DOHH2 (cell line): ENCODE measurements around the gene ADTRP.

Experiments used
- H3F3A ChIP-seq: fragments of 200-600 bp; sonication (generic), shearing (Covaris generic); 2 replicates; pipeline ENCODE4 v1.6.0; 2016; ENCODE audit warnings: antibody characterized with exemption, mild to moderate bottlenecking; ENCODE audit not compliant: control insufficient read depth, insufficient read depth
- H3K27ac ChIP-seq: fragments of 200-600 bp; sonication (generic); 2 replicates; pipeline ENCODE4 v1.5.1; 2014; ENCODE audit warnings: low read depth, mild to moderate bottlenecking, low read length, moderate library complexity
- H3K27me3 ChIP-seq: fragments of 200-600 bp; sonication (generic); 2 replicates; pipeline ENCODE4 v1.6.1; 2014; ENCODE audit warnings: mild to moderate bottlenecking, low read length, mixed read lengths; ENCODE audit not compliant: control insufficient read depth
- H3K36me3 ChIP-seq: fragments of 200-600 bp; sonication (generic); 2 replicates; pipeline ENCODE4 v1.6.1; 2014; ENCODE audit warnings: mild to moderate bottlenecking, low read length, moderate library complexity, mixed read lengths; ENCODE audit not compliant: control insufficient read depth
- H3K4me1 ChIP-seq: fragments of 200-600 bp; sonication (generic); 2 replicates; pipeline ENCODE4 v1.6.1; 2014; ENCODE audit warnings: mild to moderate bottlenecking, low read length, mixed read lengths; ENCODE audit not compliant: control insufficient read depth
- H3K4me2 ChIP-seq: fragments of 200-600 bp; sonication (generic); 2 replicates; pipeline ENCODE4 v1.6.0; 2014; ENCODE audit warnings: mild to moderate bottlenecking, low read length, moderate library complexity
- H3K4me3 ChIP-seq: fragments of 200-600 bp; sonication (generic); 2 replicates; pipeline ENCODE4 v1.5.1; 2014; ENCODE audit warnings: mild to moderate bottlenecking, low read length, mixed read lengths
- H3K79me2 ChIP-seq: fragments of 200-600 bp; sonication (generic); 2 replicates; pipeline ENCODE4 v1.6.1; 2014; ENCODE audit warnings: mild to moderate bottlenecking, low read length, mixed read lengths; ENCODE audit not compliant: control insufficient read depth
- H3K9me2 ChIP-seq: fragments of 200-600 bp; sonication (generic); replicated peaks from 2 replicates; pipeline ENCODE4 v1.6.1; 2014; ENCODE audit warnings: mild to moderate bottlenecking, low read length, mixed read lengths; ENCODE audit not compliant: control insufficient read depth
- H3K9me3 ChIP-seq: fragments of 200-600 bp; sonication (generic); 2 replicates; pipeline ENCODE4 v1.6.1; 2014; ENCODE audit warnings: antibody characterized with exemption, low read length, mixed read lengths; ENCODE audit not compliant: control insufficient read depth, insufficient read depth
- H4K20me1 ChIP-seq: fragments of 200-600 bp; sonication (generic); 2 replicates; pipeline ENCODE4 v1.6.0; 2014; ENCODE audit warnings: low read depth, mild to moderate bottlenecking, antibody characterized with exemption, low read length, moderate library complexity; ENCODE audit not compliant: control insufficient read depth, insufficient read depth
- CTCF ChIP-seq: fragments of 200-600 bp; sonication (generic); IDR thresholded peaks from one replicate; pipeline ENCODE4 v1.5.1; 2014; ENCODE audit warnings: antibody characterized with exemption, mild to moderate bottlenecking, low read depth, low read length; ENCODE audit not compliant: poor library complexity, severe bottlenecking
- EZH2phosphoT487 ChIP-seq: fragments of 200-600 bp; sonication (generic); IDR thresholded peaks from 2 replicates; pipeline ENCODE4 v1.6.1; 2017; ENCODE audit warnings: borderline replicate concordance, mild to moderate bottlenecking, antibody characterized with exemption, low read length, moderate library complexity, mixed read lengths

The ADTRP gene

GRCh38 chr6:11788043-11788442 is 9.4 kb upstream of the ADTRP start:
- Histone ChIP-seq H3K4me3 (no peak overlapping the region), H3K27ac (no peak overlapping the region), H3K9me2 (no peaks in the 10 kb centered on the region), H3K4me2 (no peak overlapping the region), H3F3A (no peaks in the 10 kb centered on the region), H4K20me1 (no peaks in the 10 kb centered on the region), H3K79me2 (no peaks in the 10 kb centered on the region), H3K4me1 (no peaks in the 10 kb centered on the region), H3K9me3 (no peaks in the 10 kb centered on the region), H3K36me3 (no peaks in the 10 kb centered on the region), H3K27me3 (peaks cover 18% of the 10 kb centered on the region)
- no peak for TF ChIP-seq CTCF
- no peak for TF ChIP-seq EZH2phosphoT487

GRCh38 chr6:11785774-11786579 is 7.4 kb upstream of the ADTRP start:
- peaks cover 18% of the 10 kb centered on the region for H3K27me3 ChIP-seq
- no peak overlapping the region for H3K27ac ChIP-seq
- H3K79me2 ChIP-seq, result no peaks in the 10 kb centered on the region
- H3K4me2 ChIP-seq, result no peak overlapping the region
- no peaks in the 10 kb centered on the region for H3K9me3 ChIP-seq
- no peaks in the 10 kb centered on the region for H4K20me1 ChIP-seq
- H3K36me3 ChIP-seq, result no peaks in the 10 kb centered on the region
- H3F3A ChIP-seq, result no peaks in the 10 kb centered on the region
- no peak for TF ChIP-seq EZH2phosphoT487
- TF ChIP-seq CTCF, result no peak
- H3K4me1 ChIP-seq, result no peaks in the 10 kb centered on the region
- no peak overlapping the region for H3K4me3 ChIP-seq
- H3K9me2 ChIP-seq, result no peaks in the 10 kb centered on the region

DNA sequence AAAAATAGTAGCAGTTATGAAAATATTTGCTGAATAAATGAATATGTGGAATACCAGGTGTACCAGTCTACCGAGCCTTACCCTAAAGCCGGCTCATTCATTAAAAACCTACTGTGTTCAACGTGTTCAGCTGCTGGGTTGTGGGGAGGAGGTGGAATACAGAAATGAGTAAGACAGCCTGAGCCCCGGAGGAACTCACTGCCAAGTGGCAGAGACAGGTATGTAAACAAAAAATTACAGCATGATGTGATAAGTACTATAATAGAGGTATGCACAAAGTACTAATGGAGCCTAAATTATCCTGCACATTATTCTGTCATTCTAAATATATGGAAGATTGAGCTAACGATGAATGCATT is 6.8 kb upstream of the ADTRP start:
- no peaks in the 10 kb centered on the region for H3K36me3 ChIP-seq
- H3K9me3 ChIP-seq, result no peaks in the 10 kb centered on the region
- H3K4me3 ChIP-seq, result no peak overlapping the region
- no peaks in the 10 kb centered on the region for H3F3A ChIP-seq
- H4K20me1 ChIP-seq, result no peaks in the 10 kb centered on the region
- H3K9me2 ChIP-seq, result no peaks in the 10 kb centered on the region
- peaks cover 18% of the 10 kb centered on the region for H3K27me3 ChIP-seq
- no peaks in the 10 kb centered on the region for H3K79me2 ChIP-seq
- H3K4me1 ChIP-seq, result no peaks in the 10 kb centered on the region
- no peak overlapping the region for H3K27ac ChIP-seq
- TF ChIP-seq EZH2phosphoT487 (no peak), CTCF (no peak)
- no peak overlapping the region for H3K4me2 ChIP-seq
